HL-60 (cell line): ENCODE measurements around the gene GNG12.

Source experiments
- DNase-seq, 2 experiments: peaks; one replicate each; pipeline ENCODE4 v3.0.0-alpha.2; 2010 to 2020; ENCODE audit warnings: low read depth in 1 of 2, low spot score in 1 of 2
- H3K27ac ChIP-seq: fragments of 250-450 bp; sonication (Bioruptor Pico); replicated peaks from 2 replicates; pipeline ENCODE4 v1.5.1; 2020; ENCODE audit warnings: mild to moderate bottlenecking, moderate library complexity
- H3K27me3 ChIP-seq: fragments of 250-450 bp; sonication (Bioruptor Pico); 2 replicates; pipeline ENCODE4 v1.5.1; 2021; ENCODE audit warnings: mild to moderate bottlenecking, moderate library complexity; ENCODE audit not compliant: insufficient read depth, poor library complexity, severe bottlenecking
- H3K4me3 ChIP-seq: replicated peaks from 2 replicates; pipeline ENCODE4 v1.5.1; 2011; ENCODE audit warnings: mild to moderate bottlenecking, control low read depth, low read length; ENCODE audit not compliant: insufficient read depth
- GABPA ChIP-seq: IDR thresholded peaks from 2 replicates; pipeline ENCODE4 v1.6.1; 2012; ENCODE audit warnings: low read depth
- POLR2AphosphoS5 ChIP-seq: IDR thresholded peaks from 2 replicates; pipeline ENCODE4 v1.6.1; 2012; ENCODE audit warnings: low read depth
- SPI1 ChIP-seq: IDR thresholded peaks from 2 replicates; pipeline ENCODE4 v1.6.1; 2012; ENCODE audit warnings: low read depth, mild to moderate bottlenecking, borderline replicate concordance
- TF ChIP-seq, protein P1 (sequence below): IDR thresholded peaks from one replicate; pipeline ENCODE4 v1.5.1; 2011; ENCODE audit warnings: low read length, control low read depth, inconsistent platforms; ENCODE audit not compliant: insufficient read depth
- TF ChIP-seq, protein P2 (sequence below): IDR thresholded peaks from 2 replicates; pipeline ENCODE4 v1.6.1; 2012; ENCODE audit warnings: low read depth; ENCODE audit not compliant: insufficient replicate concordance

GNG12 gene

DNA sequence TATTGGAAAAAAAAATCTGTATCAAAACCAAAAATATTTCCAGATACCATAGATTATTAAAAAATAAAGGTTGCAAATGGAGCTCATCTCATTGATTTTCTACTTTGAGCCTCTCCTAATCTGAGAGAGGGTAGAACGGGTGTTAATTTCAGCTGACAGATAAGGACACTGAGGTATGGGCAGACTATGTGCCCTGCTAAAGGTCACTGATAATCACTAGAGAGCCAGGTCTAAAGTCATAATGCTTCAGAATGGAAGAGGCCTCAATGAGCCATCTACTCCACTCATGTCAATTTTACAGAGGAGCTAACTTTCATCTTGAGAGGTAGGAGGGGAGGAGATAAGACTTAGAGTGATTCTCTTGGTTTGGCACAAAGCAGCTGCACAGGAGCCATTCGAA is 21.0 kb downstream of the GNG12 start:
- DNase-seq, result no peak
- TF ChIP-seq, protein P1, sequence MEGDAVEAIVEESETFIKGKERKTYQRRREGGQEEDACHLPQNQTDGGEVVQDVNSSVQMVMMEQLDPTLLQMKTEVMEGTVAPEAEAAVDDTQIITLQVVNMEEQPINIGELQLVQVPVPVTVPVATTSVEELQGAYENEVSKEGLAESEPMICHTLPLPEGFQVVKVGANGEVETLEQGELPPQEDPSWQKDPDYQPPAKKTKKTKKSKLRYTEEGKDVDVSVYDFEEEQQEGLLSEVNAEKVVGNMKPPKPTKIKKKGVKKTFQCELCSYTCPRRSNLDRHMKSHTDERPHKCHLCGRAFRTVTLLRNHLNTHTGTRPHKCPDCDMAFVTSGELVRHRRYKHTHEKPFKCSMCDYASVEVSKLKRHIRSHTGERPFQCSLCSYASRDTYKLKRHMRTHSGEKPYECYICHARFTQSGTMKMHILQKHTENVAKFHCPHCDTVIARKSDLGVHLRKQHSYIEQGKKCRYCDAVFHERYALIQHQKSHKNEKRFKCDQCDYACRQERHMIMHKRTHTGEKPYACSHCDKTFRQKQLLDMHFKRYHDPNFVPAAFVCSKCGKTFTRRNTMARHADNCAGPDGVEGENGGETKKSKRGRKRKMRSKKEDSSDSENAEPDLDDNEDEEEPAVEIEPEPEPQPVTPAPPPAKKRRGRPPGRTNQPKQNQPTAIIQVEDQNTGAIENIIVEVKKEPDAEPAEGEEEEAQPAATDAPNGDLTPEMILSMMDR, result no peak
- TF ChIP-seq SPI1, result no peak
- TF ChIP-seq, protein P2, sequence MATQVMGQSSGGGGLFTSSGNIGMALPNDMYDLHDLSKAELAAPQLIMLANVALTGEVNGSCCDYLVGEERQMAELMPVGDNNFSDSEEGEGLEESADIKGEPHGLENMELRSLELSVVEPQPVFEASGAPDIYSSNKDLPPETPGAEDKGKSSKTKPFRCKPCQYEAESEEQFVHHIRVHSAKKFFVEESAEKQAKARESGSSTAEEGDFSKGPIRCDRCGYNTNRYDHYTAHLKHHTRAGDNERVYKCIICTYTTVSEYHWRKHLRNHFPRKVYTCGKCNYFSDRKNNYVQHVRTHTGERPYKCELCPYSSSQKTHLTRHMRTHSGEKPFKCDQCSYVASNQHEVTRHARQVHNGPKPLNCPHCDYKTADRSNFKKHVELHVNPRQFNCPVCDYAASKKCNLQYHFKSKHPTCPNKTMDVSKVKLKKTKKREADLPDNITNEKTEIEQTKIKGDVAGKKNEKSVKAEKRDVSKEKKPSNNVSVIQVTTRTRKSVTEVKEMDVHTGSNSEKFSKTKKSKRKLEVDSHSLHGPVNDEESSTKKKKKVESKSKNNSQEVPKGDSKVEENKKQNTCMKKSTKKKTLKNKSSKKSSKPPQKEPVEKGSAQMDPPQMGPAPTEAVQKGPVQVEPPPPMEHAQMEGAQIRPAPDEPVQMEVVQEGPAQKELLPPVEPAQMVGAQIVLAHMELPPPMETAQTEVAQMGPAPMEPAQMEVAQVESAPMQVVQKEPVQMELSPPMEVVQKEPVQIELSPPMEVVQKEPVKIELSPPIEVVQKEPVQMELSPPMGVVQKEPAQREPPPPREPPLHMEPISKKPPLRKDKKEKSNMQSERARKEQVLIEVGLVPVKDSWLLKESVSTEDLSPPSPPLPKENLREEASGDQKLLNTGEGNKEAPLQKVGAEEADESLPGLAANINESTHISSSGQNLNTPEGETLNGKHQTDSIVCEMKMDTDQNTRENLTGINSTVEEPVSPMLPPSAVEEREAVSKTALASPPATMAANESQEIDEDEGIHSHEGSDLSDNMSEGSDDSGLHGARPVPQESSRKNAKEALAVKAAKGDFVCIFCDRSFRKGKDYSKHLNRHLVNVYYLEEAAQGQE, result no peak
- TF ChIP-seq POLR2AphosphoS5, result no peak
- no peak for TF ChIP-seq GABPA
- Histone ChIP-seq H3K27ac (no peak overlapping the region), H3K27me3 (no peaks in the 10 kb centered on the region), H3K4me3 (no peak overlapping the region)

DNA sequence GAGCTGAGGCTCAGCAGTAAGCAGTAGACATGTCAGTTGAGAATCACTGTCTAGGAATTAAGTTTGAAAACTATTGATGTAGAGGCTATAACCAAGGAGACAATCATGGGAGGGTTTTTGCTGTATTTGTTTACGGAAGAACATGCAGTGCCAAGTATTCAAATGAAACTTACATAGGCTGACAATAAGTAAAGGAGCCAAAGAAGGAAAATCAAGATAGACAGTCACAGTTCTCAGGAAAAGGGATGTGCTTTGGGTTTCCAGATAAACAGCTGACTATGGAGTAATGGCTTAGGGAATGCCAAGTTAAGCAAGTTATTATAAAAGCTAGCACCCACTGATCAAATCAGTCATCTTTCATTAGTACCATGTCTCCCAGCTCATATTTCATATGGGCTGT is 21.5 kb downstream of the GNG12 start:
- Histone ChIP-seq H3K27ac (no peak overlapping the region), H3K27me3 (no peaks in the 10 kb centered on the region), H3K4me3 (no peak overlapping the region)
- DNase-seq, result no peak
- TF ChIP-seq GABPA, result no peak
- TF ChIP-seq, protein P2, result no peak
- TF ChIP-seq, protein P1, result no peak
- no peak for TF ChIP-seq POLR2AphosphoS5
- TF ChIP-seq SPI1, result no peak

DNA sequence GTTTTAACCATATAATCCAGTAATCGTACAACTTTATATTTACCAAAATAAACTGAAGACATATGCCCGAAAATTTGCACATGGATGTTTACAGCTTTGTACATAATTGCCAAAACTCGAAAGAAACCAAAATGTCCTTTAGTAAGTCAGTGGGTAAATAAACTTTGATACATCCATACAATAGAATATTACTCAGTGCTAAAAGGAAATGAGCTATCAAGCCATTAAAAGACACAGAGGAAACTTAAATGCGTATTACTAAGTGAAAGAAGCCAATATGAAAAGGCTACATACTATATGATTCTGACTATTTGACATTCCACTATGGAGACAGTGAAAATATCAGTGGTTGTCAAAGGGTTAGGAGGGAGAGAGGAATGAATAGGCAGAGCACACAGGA is 23.4 kb downstream of the GNG12 start:
- Histone ChIP-seq H3K4me3 (no peak overlapping the region), H3K27me3 (no peaks in the 10 kb centered on the region), H3K27ac (no peak overlapping the region)
- TF ChIP-seq, protein P2, result no peak
- TF ChIP-seq GABPA, result no peak
- TF ChIP-seq, protein P1, result no peak
- no peak for TF ChIP-seq POLR2AphosphoS5
- no peak for TF ChIP-seq SPI1
- no peak for DNase-seq
